CD14-positive monocyte (primary cell): ENCODE results near the gene NECAB3. TPM values are rescaled to one million over a fixed set of nuclear protein-coding genes. Genes with fewer than 3 reads are reported as not detected.

Experiments
- DNase-seq, 3 donors: peaks; one replicate each; pipeline ENCODE4 v3.0.0-alpha.2; 2011 to 2022
- H2AFZ ChIP-seq: 2 replicates; pipeline ENCODE4 v1.6.0; 2012; ENCODE audit warnings: mild to moderate bottlenecking, low read depth, low read length, inconsistent platforms; ENCODE audit not compliant: insufficient read depth, poor library complexity, severe bottlenecking
- H3K27ac ChIP-seq, 2 donors: 1 replicate in 1 of 2; 2 replicates in 1 of 2; pipeline ENCODE4 v1.5.1; 2012 to 2013; ENCODE audit warnings: low read length in 2 of 2, control low read depth in 1 of 2, inconsistent platforms in 1 of 2, low read depth in 1 of 2, mild to moderate bottlenecking in 1 of 2
- H3K27me3 ChIP-seq, 2 donors: one replicate each; pipeline versions ENCODE4 v1.6.0 to v1.6.1; 2011 to 2013; ENCODE audit warnings: low read length in 2 of 2; ENCODE audit not compliant: control insufficient read depth in 2 of 2, insufficient read depth in 2 of 2
- H3K36me3 ChIP-seq, 2 donors: replicated peaks in 1 of 2; 1 replicate in 1 of 2; 2 replicates in 1 of 2; pipeline versions ENCODE4 v1.5.1 to v1.6.1; 2012 to 2013; ENCODE audit warnings: low read length in 2 of 2, control low read depth in 1 of 2, inconsistent platforms in 1 of 2, mild to moderate bottlenecking in 1 of 2; ENCODE audit not compliant: insufficient read depth in 2 of 2, control insufficient read depth in 1 of 2
- H3K4me1 ChIP-seq, 2 donors: 1 replicate in 1 of 2; 2 replicates in 1 of 2; pipeline versions ENCODE4 v1.5.1 to v1.6.1; 2012 to 2013; ENCODE audit warnings: low read length in 2 of 2, control low read depth in 1 of 2, inconsistent platforms in 1 of 2, mild to moderate bottlenecking in 1 of 2, moderate library complexity in 1 of 2; ENCODE audit not compliant: insufficient read depth in 2 of 2, control insufficient read depth in 1 of 2
- H3K4me2 ChIP-seq: replicated peaks from 2 replicates; pipeline ENCODE3; 2012; ENCODE audit warnings: low read length, moderate library complexity, mild to moderate bottlenecking; ENCODE audit not compliant: poor library complexity, severe bottlenecking; ENCODE audit errors: extremely low read depth
- H3K4me3 ChIP-seq, 3 experiments: fragments of 200-600 bp in 1 of 3; sonication (generic) in 1 of 3; replicated peaks in 1 of 3; 1 replicate in 2 of 3; 2 replicates in 1 of 3; pipeline ENCODE4 v1.5.1; 2011 to 2013; ENCODE audit warnings: low read length in 3 of 3, mild to moderate bottlenecking in 3 of 3, control low read depth in 2 of 3, low read depth in 2 of 3, inconsistent platforms in 1 of 3, moderate library complexity in 1 of 3
- H3K79me2 ChIP-seq: 2 replicates; pipeline ENCODE4 v1.6.0; 2012; ENCODE audit warnings: mild to moderate bottlenecking, control low read depth, inconsistent platforms, low read length, moderate library complexity; ENCODE audit not compliant: insufficient read depth
- H3K9ac ChIP-seq: 2 replicates; pipeline ENCODE4 v1.6.0; 2017; ENCODE audit warnings: low read length, mild to moderate bottlenecking; ENCODE audit not compliant: insufficient read depth, poor library complexity, severe bottlenecking
- H3K9me3 ChIP-seq, 2 donors: replicated peaks in 1 of 2; 1 replicate in 1 of 2; 2 replicates in 1 of 2; pipeline versions ENCODE4 v1.5.1 to v1.6.1; 2012 to 2013; ENCODE audit warnings: low read length in 2 of 2, control low read depth in 1 of 2; ENCODE audit not compliant: control insufficient read depth in 1 of 2, insufficient read depth in 1 of 2
- H4K20me1 ChIP-seq: 2 replicates; pipeline ENCODE4 v1.6.0; 2012; ENCODE audit warnings: mild to moderate bottlenecking, low read length, control low read depth, moderate library complexity; ENCODE audit not compliant: insufficient read depth
- H3K27ac Mint-ChIP-seq, 7 donors: one replicate each; pipeline ENCODE4 v1.8.0; 2020; ENCODE audit warnings: mild to moderate bottlenecking in 7 of 7, mixed read lengths in 7 of 7, moderate library complexity in 6 of 7, inconsistent platforms in 2 of 7
- H3K27me3 Mint-ChIP-seq, 3 donors: one replicate each; pipeline ENCODE4 v1.8.0; 2021 to 2022; ENCODE audit warnings: low read depth in 3 of 3, mild to moderate bottlenecking in 3 of 3, mixed read lengths in 3 of 3, moderate library complexity in 3 of 3, inconsistent platforms in 1 of 3
- H3K36me3 Mint-ChIP-seq, 2 donors: one replicate each; pipeline ENCODE4 v1.8.0; 2020; ENCODE audit warnings: mixed read lengths in 2 of 2, inconsistent platforms in 1 of 2, mild to moderate bottlenecking in 1 of 2
- H3K4me1 Mint-ChIP-seq: one replicate; pipeline ENCODE4 v1.8.0; 2020; ENCODE audit warnings: mild to moderate bottlenecking, mixed read lengths
- H3K4me3 Mint-ChIP-seq, 2 donors: one replicate each; pipeline ENCODE4 v1.8.0; 2020; ENCODE audit warnings: mild to moderate bottlenecking in 2 of 2, mixed read lengths in 2 of 2, moderate library complexity in 1 of 2
- H3K9me3 Mint-ChIP-seq, 7 donors: one replicate each; pipeline ENCODE4 v1.8.0; 2020 to 2022; ENCODE audit warnings: mixed read lengths in 7 of 7, mild to moderate bottlenecking in 6 of 7, moderate library complexity in 6 of 7, inconsistent platforms in 2 of 7
- CTCF ChIP-seq: fragments of 200-600 bp; IDR thresholded peaks from one replicate; pipeline ENCODE4 v1.8.0; 2022; ENCODE audit warnings: antibody characterized with exemption, mild to moderate bottlenecking
- whole genome bisulfite sequencing: methylation state at CpG from one replicate; pipeline ENCODE4 v1.1.5; 2013; ENCODE audit warnings: missing lambda C conversion rate; ENCODE audit not compliant: insufficient coverage; 5-methylcytosine and 5-hydroxymethylcytosine counted together
- intact Hi-C, 2 donors: fragments of 100-400 bp; cut with micrococcal nuclease; formaldehyde crosslinking; loops; one replicate each; pipeline versions ENCODE4 v1.15.0 to v1.15.1; 2023
- polyA plus RNA-seq, 3 donors: library from polyadenylated mRNA; depleted of rRNA in 1 of 3; unstranded in 2 of 3; stranded (reverse) in 1 of 3; fragments of 300-500 nt in 2 of 3; fragments of >200 nt in 1 of 3; fragmentation: Illumina TruSeq in 2 of 3; gene quantifications; 1 replicate in 2 of 3; 2 replicates in 1 of 3; pipeline ENCODE4 v1.2.3, GENCODE V29; 2012 to 2021

NECAB3 gene
- polyA plus RNA-seq, 3 donors = 1.3 to 12.8 (median 1.8) TPM

- no peaks in the 10 kb centered on the region for H3K27me3 ChIP-seq
- no peaks in the 10 kb centered on the region for H3K4me1 ChIP-seq
- H3K79me2 ChIP-seq = no peaks in the 10 kb centered on the region
- no peak overlapping the region for H3K27ac ChIP-seq
- H3K4me2 ChIP-seq = no peak overlapping the region
- Mint-ChIP-seq H3K36me3 (peaks cover 47 to 49% of the 10 kb centered on the region in 2 donors), H3K27me3 (no peaks in the 10 kb centered on the region), H3K27ac (no peak overlapping the region), H3K9me3 (no peaks in the 10 kb centered on the region), H3K4me1 (no peaks in the 10 kb centered on the region), H3K4me3 (no peak overlapping the region)
- intact Hi-C loops = no loop called here
- no peak for TF ChIP-seq CTCF
- no peaks in the 10 kb centered on the region for H4K20me1 ChIP-seq
- H3K9ac ChIP-seq = no peak overlapping the region
- no peak for DNase-seq
- WGBS = 100% methylated on average over 2 of the region's 2 CpGs
- no peak overlapping the region for H3K4me3 ChIP-seq
- H2AFZ ChIP-seq = no peak overlapping the region
- no peaks in the 10 kb centered on the region for H3K9me3 ChIP-seq
- peaks cover 44 to 74% of the 10 kb centered on the region in 2 donors for H3K36me3 ChIP-seq
Observed at GRCh38 chr20:33609504-33609903, 64.7 kb downstream of the NECAB3 start.

Other genes with a start within 250 kb of the NECAB3 start
- gene SNTA1, start 230.7 kb downstream of the NECAB3 start, polyA plus RNA-seq = under 1 TPM; 0.56 to 0.93 (median 0.63) TPM
- gene CBFA2T2, start 184.3 kb downstream of the NECAB3 start, polyA plus RNA-seq = 1 to 10 TPM; 1.7 to 9.7 (median 4.9) TPM
- under 1 TPM in 1 of 3 donors, not detected in 2; 0.13 TPM for gene C20orf144, start 12.1 kb downstream of the NECAB3 start, polyA plus RNA-seq
- 1 to 10 TPM in 2 of 3 donors, under 1 TPM in 1; 0.31 to 1.2 (median 1.1) TPM for gene ACTL10, start 7.5 kb downstream of the NECAB3 start, polyA plus RNA-seq
- gene E2F1, start 12.0 kb upstream of the NECAB3 start, polyA plus RNA-seq = 1 to 10 TPM in 1 of 3 donors, under 1 TPM in 1, not detected in 1; 0.17 to 1.1 TPM
- 10 to 100 TPM in 1 of 3 donors, 1 to 10 TPM in 2; 4.9 to 11.4 (median 9.0) TPM for gene PXMP4, start 45.9 kb upstream of the NECAB3 start, polyA plus RNA-seq
- gene ZNF341, start 57.6 kb upstream of the NECAB3 start, polyA plus RNA-seq = 10 to 100 TPM in 1 of 3 donors, 1 to 10 TPM in 2; 1.1 to 10.3 (median 2.3) TPM
- gene CHMP4B, start 136.9 kb upstream of the NECAB3 start, polyA plus RNA-seq = 100 to 1,000 TPM in 1 of 3 donors, 10 to 100 TPM in 1, 1 to 10 TPM in 1; 7.1 to 181 (median 10.0) TPM